HepG2 (cell line): ENCODE data around the gene KIF23. TPM values are rescaled to one million over a fixed set of nuclear protein-coding genes. Genes with fewer than 3 reads are reported as not detected.

Source experiments
- ATAC-seq: fragments of 200-7000 bp; cut with Tn5 transposase; 3 replicates; pipeline ENCODE4 v1.9.1; 2020; ENCODE audit warnings: mild to moderate bottlenecking, moderate library complexity
- BruUV-seq: library from RNA; stranded (reverse); fragments of 400-500 nt; replicated peaks from 2 replicates; lab custom pipeline; 2021; lab: Mats Ljungman, UMichigan
- CTCF ChIA-PET: fragments of 300-600 bp; formaldehyde crosslinking; extraction: SDS; loops from one replicate; lab custom pipeline; 2021; ENCODE audit warnings: low total read pairs, inconsistent platforms, low intra/inter-chr PET ratio; lab: Yijun Ruan, JAX
- POLR2A ChIA-PET: fragments of 350-600 bp; sonication (Branson Sonifier 250); formaldehyde crosslinking; loops from one replicate; lab custom pipeline; 2020; ENCODE audit warnings: antibody characterized with exemption, inconsistent platforms; lab: Yijun Ruan, JAX
- DNase-seq: peaks from one replicate; pipeline ENCODE4 v3.0.0-alpha.2; 2015; ENCODE audit warnings: low spot score
- FAIRE-seq: peaks from 3 replicates; lab custom pipeline; 2011; peaks lifted over from hg19 to GRCh38; lab: Jason Lieb, UNC
- H2AFZ ChIP-seq: one replicate; pipeline ENCODE4 v1.6.1; 2011; ENCODE audit warnings: low read length, inconsistent platforms
- H3K27ac ChIP-seq: fragments of 300-600 bp; 3 replicates; pipeline ENCODE4 v1.8.0; 2011; ENCODE audit warnings: mixed run types, mild to moderate bottlenecking, mixed read lengths, low read length, inconsistent platforms; ENCODE audit not compliant: insufficient read depth; ENCODE audit errors: extremely low read length
- H3K27me3 ChIP-seq, 2 experiments: fragments of 200-600 bp in 1 of 2; 2 replicates in 1 of 2; 3 replicates in 1 of 2; pipeline versions ENCODE4 v1.6.0 to v1.8.0; 2011; ENCODE audit warnings: low read length in 2 of 2, mild to moderate bottlenecking in 2 of 2, moderate library complexity in 2 of 2, inconsistent platforms in 1 of 2; ENCODE audit not compliant: insufficient read depth in 2 of 2, control insufficient read depth in 1 of 2
- H3K36me3 ChIP-seq, 2 experiments: fragments of 200-600 bp in 1 of 2; replicated peaks in 1 of 2; 2 replicates in 1 of 2; 3 replicates in 1 of 2; pipeline versions ENCODE4 v1.5.1 to v1.8.0; 2011; ENCODE audit warnings: low read length in 2 of 2, inconsistent platforms in 1 of 2; ENCODE audit not compliant: insufficient read depth in 2 of 2, control insufficient read depth in 1 of 2
- H3K4me1 ChIP-seq: 2 replicates; pipeline ENCODE4 v1.5.1; 2012; ENCODE audit warnings: low read length, inconsistent platforms; ENCODE audit not compliant: insufficient read depth
- H3K4me2 ChIP-seq: 2 replicates; pipeline ENCODE4 v1.6.0; 2011; ENCODE audit warnings: low read depth, low read length, inconsistent platforms
- H3K4me3 ChIP-seq, 3 experiments: fragments of 200-600 bp in 1 of 3; sonication (generic), shearing (Covaris generic) in 1 of 3; replicated peaks in 1 of 3; 2 replicates each; pipeline ENCODE4 v1.5.1; 2011 to 2016; ENCODE audit warnings: low read length in 3 of 3, inconsistent platforms in 2 of 3, low read depth in 2 of 3, mild to moderate bottlenecking in 2 of 3, control low read depth in 1 of 3, mixed read lengths in 1 of 3; ENCODE audit not compliant: insufficient read depth in 1 of 3
- H3K79me2 ChIP-seq: one replicate; pipeline ENCODE4 v1.6.1; 2011; ENCODE audit warnings: low read length, inconsistent platforms; ENCODE audit not compliant: insufficient read depth
- H3K9ac ChIP-seq: 2 replicates; pipeline ENCODE4 v1.6.0; 2011; ENCODE audit warnings: mild to moderate bottlenecking, low read depth, low read length, inconsistent platforms; ENCODE audit not compliant: insufficient read depth
- H3K9me3 ChIP-seq: 2 replicates; pipeline ENCODE4 v1.5.1; 2012; ENCODE audit warnings: mild to moderate bottlenecking, low read length
- H4K20me1 ChIP-seq: 2 replicates; pipeline ENCODE4 v1.6.0; 2011; ENCODE audit warnings: inconsistent platforms, mild to moderate bottlenecking, low read length, moderate library complexity; ENCODE audit not compliant: insufficient read depth
- BRCA1 ChIP-seq: sonication (generic); formaldehyde crosslinking; IDR thresholded peaks from 2 replicates; pipeline ENCODE4 v1.4.0; 2020; ENCODE audit warnings: missing genetic modification reagents
- ESRRA ChIP-seq: sonication (generic); formaldehyde crosslinking; IDR thresholded peaks from 2 replicates; pipeline ENCODE4 v1.5.1; 2020; ENCODE audit warnings: mild to moderate bottlenecking, low read depth, missing genetic modification reagents
- HNRNPUL1 ChIP-seq: fragments of 200-400 bp; formaldehyde crosslinking; IDR thresholded peaks from 2 replicates; pipeline ENCODE4 v1.6.1; 2017; ENCODE audit warnings: low read depth, mild to moderate bottlenecking, low read length, moderate library complexity
- MAFF ChIP-seq: IDR thresholded peaks from 2 replicates; pipeline ENCODE4 v1.6.1; 2011; ENCODE audit warnings: low read depth, low read length, improper control_type of control experiment
- NR2F2 ChIP-seq: IDR thresholded peaks from 2 replicates; pipeline ENCODE4 v1.6.1; 2012; ENCODE audit warnings: low read depth, inconsistent platforms, borderline replicate concordance
- RAD51 ChIP-seq: fragments of 450-650 bp; IDR thresholded peaks from 2 replicates; pipeline ENCODE4 v1.6.1; 2016; ENCODE audit warnings: borderline replicate concordance
- REPIN1 ChIP-seq: sonication (generic); formaldehyde crosslinking; IDR thresholded peaks from 2 replicates; pipeline ENCODE4 v1.8.0; 2022; ENCODE audit warnings: missing genetic modification reagents, low read depth, mild to moderate bottlenecking, borderline replicate concordance
- ZBTB44 ChIP-seq: sonication (generic); formaldehyde crosslinking; IDR thresholded peaks from 2 replicates; pipeline ENCODE4 v1.4.0; 2020; ENCODE audit warnings: missing genetic modification reagents
- ZBTB8A ChIP-seq: sonication (generic); formaldehyde crosslinking; IDR thresholded peaks from 2 replicates; pipeline ENCODE4 v1.4.0; 2020; ENCODE audit warnings: mild to moderate bottlenecking, low read depth, missing genetic modification reagents, borderline replicate concordance
- ZNF780A ChIP-seq: sonication (generic); formaldehyde crosslinking; IDR thresholded peaks from 2 replicates; pipeline ENCODE4 v1.8.0; 2022; ENCODE audit warnings: mild to moderate bottlenecking, missing genetic modification reagents, moderate library complexity
- ZNF790 ChIP-seq: sonication (generic); formaldehyde crosslinking; IDR thresholded peaks from 2 replicates; pipeline ENCODE4 v1.8.0; 2022; ENCODE audit warnings: missing genetic modification reagents, mild to moderate bottlenecking, borderline replicate concordance
- ZSCAN9 ChIP-seq: IDR thresholded peaks from 2 replicates; pipeline ENCODE4 v1.6.1; 2016; ENCODE audit warnings: borderline replicate concordance
- WGBS: methylation state at CpG from one replicate; pipeline ENCODE4 v1.1.6; 2017; ENCODE audit warnings: low lambda C conversion rate; 5-methylcytosine and 5-hydroxymethylcytosine counted together
- in situ Hi-C: cut with HindIII; loops from 2 replicates; pipeline ENCODE4 v1.10.0; 2017; ENCODE audit warnings: low pct_unique_long_range_greater_than_20kb; ENCODE audit not compliant: extremely low pct_ligation_motif_present
- intact Hi-C: fragments of 100-400 bp; cut with micrococcal nuclease; formaldehyde crosslinking; loops from one replicate; pipeline ENCODE4 v1.10.0; 2022; ENCODE audit not compliant: unreplicated experiment
- polyA plus RNA-seq, 8 experiments: library from polyadenylated mRNA; depleted of rRNA in 3 of 8; stranded (reverse) in 7 of 8; unstranded in 1 of 8; fragments of >200 nt; fragmentation: Illumina TruSeq in 4 of 8; extraction: Trizol in 4 of 8; gene quantifications; 2 replicates each; pipeline versions ENCODE4 v1.2.1 to v1.2.3, GENCODE V29; 2011 to 2016; ENCODE audit warnings: low read depth in 4 of 8, missing spikeins in 1 of 8, mixed read lengths in 1 of 8; ENCODE audit not compliant: insufficient read depth in 1 of 8
- total RNA-seq, 5 experiments: library from RNA; depleted of rRNA; stranded (reverse); fragments of >200 nt; fragmentation: Illumina TruSeq; extraction: Trizol; gene quantifications; 2 replicates each; pipeline ENCODE4 v1.2.3, GENCODE V29; 2016; ENCODE audit warnings: low read depth in 1 of 5
- TF ChIP-seq, protein P1 (sequence below): sonication (generic); formaldehyde crosslinking; IDR thresholded peaks from 2 replicates; pipeline ENCODE4 v1.4.0; 2020; ENCODE audit warnings: missing genetic modification reagents

The KIF23 gene
- total and polyA plus RNA-seq, 2 of the 13 experiments (the other 11 are each of a cell fraction or from before 2014, with no cell fraction given) = 11.3 to 38.1 TPM

GRCh38 chr15:69388260-69388705 lies 25.9 kb upstream of the KIF23 start:
- DNase-seq = no peak
- ATAC-seq = no peak

GRCh38 chr15:69389426-69389825 lies 24.7 kb upstream of the KIF23 start:
- 65% methylated on average over 2 of the region's 7 CpGs for WGBS
- intact Hi-C loops (no loop called here), in situ Hi-C loops (no loop called here)
- Histone ChIP-seq H3K27ac (no peak overlapping the region), H3K27me3 (peaks cover 2 to 12% of the 10 kb centered on the region in 2 experiments; a peak in 2 of 5 replicates), H3K79me2 (no peaks in the 10 kb centered on the region), H3K9ac (no peak overlapping the region), H3K4me2 (no peak overlapping the region), H3K4me3 (no peak overlapping the region), H4K20me1 (no peaks in the 10 kb centered on the region), H3K4me1 (peaks cover 15% of the 10 kb centered on the region), H3K9me3 (no peaks in the 10 kb centered on the region), H2AFZ (no peak overlapping the region), H3K36me3 (no peaks in the 10 kb centered on the region)
- no TSS peak for BruUV-seq
- CTCF ChIA-PET = no interaction called here
- TF ChIP-seq, protein P1, sequence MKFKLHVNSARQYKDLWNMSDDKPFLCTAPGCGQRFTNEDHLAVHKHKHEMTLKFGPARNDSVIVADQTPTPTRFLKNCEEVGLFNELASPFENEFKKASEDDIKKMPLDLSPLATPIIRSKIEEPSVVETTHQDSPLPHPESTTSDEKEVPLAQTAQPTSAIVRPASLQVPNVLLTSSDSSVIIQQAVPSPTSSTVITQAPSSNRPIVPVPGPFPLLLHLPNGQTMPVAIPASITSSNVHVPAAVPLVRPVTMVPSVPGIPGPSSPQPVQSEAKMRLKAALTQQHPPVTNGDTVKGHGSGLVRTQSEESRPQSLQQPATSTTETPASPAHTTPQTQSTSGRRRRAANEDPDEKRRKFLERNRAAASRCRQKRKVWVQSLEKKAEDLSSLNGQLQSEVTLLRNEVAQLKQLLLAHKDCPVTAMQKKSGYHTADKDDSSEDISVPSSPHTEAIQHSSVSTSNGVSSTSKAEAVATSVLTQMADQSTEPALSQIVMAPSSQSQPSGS (CRISPR knock-in tag) = no peak
- no peak for TF ChIP-seq ZSCAN9 (CRISPR knock-in tag)
- no peak for TF ChIP-seq RAD51
- TF ChIP-seq ZNF790 (CRISPR knock-in tag) = no peak
- no peak for TF ChIP-seq NR2F2
- TF ChIP-seq ESRRA (CRISPR knock-in tag) = no peak
- no peak for TF ChIP-seq ZNF780A (CRISPR knock-in tag)
- TF ChIP-seq ZBTB8A (CRISPR knock-in tag) = no peak
- POLR2A ChIA-PET = no interaction called here
- DNase-seq (no peak), ATAC-seq (no peak), FAIRE-seq (no peak)

More at GRCh38 chr15:69388260-69388705, 25.9 kb upstream of the KIF23 start:
- TF ChIP-seq REPIN1 (CRISPR knock-in tag) (no peak), MAFF (no peak), ZBTB44 (CRISPR knock-in tag) (no peak), HNRNPUL1 (no peak), BRCA1 (no peak)
- Histone ChIP-seq H4K20me1 (no peaks in the 10 kb centered on the region), H3K4me2 (no peak overlapping the region), H3K27me3 (peaks cover 2 to 7% of the 10 kb centered on the region in 2 experiments; a peak in 2 of 5 replicates), H3K4me1 (0 out of 2 replicates have a peak, but pooled peaks cover 4% of the 10 kb centered on the region), H2AFZ (no peak overlapping the region), H3K9ac (no peak overlapping the region), H3K27ac (no peak overlapping the region), H3K79me2 (no peaks in the 10 kb centered on the region), H3K36me3 (no peaks in the 10 kb centered on the region), H3K4me3 (no peak overlapping the region), H3K9me3 (no peaks in the 10 kb centered on the region)
- in situ Hi-C loops (no loop called here), intact Hi-C loops (no loop called here)
- FAIRE-seq = no peak
- no TSS peak for BruUV-seq
- CTCF ChIA-PET = no interaction called here
- 0% methylated on average over 1 of the region's 6 CpGs for WGBS
- POLR2A ChIA-PET = no interaction called here
